GM11168 (cell line): ENCODE measurements around the gene MLH3.
"Not testable (repeated sequence)": the region's sequence is repeated elsewhere in the genome, so short reads cannot be mapped to it uniquely, and the experiment has no call there.

Experiments
- in situ Hi-C: fragments of 300-500 bp; cut with MboI; formaldehyde crosslinking; loops from one replicate; pipeline ENCODE4 v1.12.0; 2022; ENCODE audit warnings: low sequenced_read_pairs; ENCODE audit not compliant: unreplicated experiment

Gene MLH3

GRCh38 chr14:75040507-75040906 lies 10.8 kb downstream of the MLH3 start:
- in situ Hi-C loops: no loop called here

DNA sequence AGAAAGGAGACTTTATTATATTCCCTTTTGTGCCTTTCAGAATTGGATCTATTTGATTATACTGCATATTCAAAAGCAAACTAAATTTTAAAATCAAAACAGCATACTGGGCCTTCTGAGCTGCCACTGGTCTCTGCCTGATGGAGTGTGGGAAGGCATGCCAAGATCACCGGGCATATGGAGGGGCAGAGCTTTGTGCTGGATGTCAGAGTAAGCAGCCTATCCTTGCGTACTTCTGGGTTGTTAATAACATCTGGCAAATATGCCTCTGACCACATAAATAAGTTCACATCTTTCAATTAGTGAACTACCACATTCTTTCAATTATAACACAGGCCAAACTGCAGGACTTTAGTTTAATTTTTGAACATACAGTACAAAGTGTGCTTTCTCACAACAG lies 18.3 kb downstream of the MLH3 start:
- in situ Hi-C loops: no loop called here

GRCh38 chr14:75030147-75030546 lies 21.1 kb downstream of the MLH3 start:
- in situ Hi-C loops: no loop called here

DNA sequence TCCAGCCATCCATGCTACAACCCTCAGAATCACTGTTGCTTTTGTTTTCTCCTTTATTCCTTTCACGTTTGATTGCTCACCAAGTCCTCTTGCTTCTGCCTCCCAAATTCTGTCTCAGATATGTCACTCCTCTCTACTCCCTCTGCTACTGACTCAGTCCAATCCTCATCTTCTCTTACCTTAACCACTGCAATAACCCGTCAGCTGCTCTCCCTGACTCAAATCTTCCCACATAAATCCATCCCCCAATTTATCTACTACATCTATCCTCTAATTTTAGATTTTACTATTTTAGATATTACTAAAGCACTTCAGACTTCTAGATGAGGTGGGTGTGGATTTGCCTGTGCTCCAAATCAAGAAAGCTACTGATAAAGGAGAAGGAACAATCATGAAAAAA lies 25.4 kb downstream of the MLH3 start:
- in situ Hi-C loops: no loop called here

- in situ Hi-C loops: no loop called here
Measured at GRCh38 chr14:75025082-75025481, 26.2 kb downstream of the MLH3 start.

GRCh38 chr14:75023108-75023507 lies 28.2 kb downstream of the MLH3 start:
- in situ Hi-C loops: no loop called here

DNA sequence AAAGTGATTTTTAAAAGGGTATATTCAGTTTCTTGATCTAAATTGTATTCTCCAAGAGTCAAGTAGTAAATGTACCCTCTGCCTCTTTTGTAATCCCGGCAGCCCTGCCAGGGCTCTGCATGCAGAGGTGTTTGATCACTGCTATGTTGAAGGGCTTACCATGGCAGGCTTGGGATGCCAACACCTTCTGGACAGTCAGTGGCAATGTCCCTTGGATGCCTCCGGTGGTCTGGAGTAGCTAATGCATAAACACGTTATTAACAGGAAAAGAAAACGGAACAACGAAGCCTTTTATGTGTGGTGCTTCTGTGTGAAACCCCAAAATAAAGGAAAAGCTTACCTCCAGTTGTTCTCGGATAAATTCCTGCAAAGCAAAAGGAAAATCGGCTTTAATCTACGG lies 28.6 kb downstream of the MLH3 start:
- in situ Hi-C loops: no loop called here

- in situ Hi-C loops: no loop called here
Measured at GRCh38 chr14:75018694-75019093, 32.6 kb downstream of the MLH3 start.

GRCh38 chr14:75016815-75017214 lies 34.5 kb downstream of the MLH3 start:
- in situ Hi-C loops: no loop called here

GRCh38 chr14:75015496-75015895 lies 35.8 kb downstream of the MLH3 start:
- in situ Hi-C loops: no loop called here

- in situ Hi-C loops: no loop called here
Measured at GRCh38 chr14:75013290-75013689, 38.0 kb downstream of the MLH3 start.

- in situ Hi-C loops: no loop called here
Measured at GRCh38 chr14:75011356-75011994, 39.8 kb downstream of the MLH3 start.

GRCh38 chr14:75010472-75011093 lies 40.7 kb downstream of the MLH3 start:
- in situ Hi-C loops: no loop called here

DNA sequence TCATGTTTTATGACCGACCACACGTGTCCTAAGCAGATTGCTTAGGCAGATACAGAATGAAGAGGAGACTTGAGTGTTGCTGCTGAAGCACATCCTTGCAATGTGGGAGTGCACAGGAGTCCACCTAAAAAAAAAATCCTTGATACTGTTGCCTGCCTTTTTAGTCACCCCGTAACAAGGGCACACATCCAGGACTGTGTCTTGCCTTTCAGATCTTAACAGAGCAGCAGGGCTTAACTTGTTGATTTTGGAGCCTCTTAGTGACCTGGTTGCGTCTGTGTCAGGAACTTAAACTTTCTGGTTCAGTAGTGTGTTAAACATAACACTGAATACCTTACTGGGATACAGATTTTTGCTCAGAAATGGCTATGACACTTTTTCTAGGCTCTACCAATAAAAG lies 42.1 kb downstream of the MLH3 start:
- in situ Hi-C loops: no loop called here

DNA sequence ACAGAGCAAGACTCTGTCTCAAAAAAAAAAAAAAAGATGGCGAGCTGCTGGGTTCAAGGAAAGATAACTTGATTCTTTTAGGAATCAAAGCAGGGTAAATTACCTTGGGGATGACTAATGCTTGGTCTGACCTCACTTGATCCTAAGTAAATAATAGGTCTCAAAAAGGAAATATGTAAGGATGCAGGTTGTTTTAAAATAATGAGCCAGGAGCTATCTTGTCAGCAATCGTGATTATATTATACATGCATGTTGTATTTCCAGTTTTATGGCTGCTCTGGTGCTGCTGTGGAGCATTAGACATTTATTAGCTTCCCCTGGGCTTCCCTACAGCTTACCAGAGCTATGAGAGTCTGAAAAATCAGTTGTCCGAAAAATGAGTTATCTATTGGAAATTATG lies 45.9 kb downstream of the MLH3 start:
- in situ Hi-C loops: no loop called here

DNA sequence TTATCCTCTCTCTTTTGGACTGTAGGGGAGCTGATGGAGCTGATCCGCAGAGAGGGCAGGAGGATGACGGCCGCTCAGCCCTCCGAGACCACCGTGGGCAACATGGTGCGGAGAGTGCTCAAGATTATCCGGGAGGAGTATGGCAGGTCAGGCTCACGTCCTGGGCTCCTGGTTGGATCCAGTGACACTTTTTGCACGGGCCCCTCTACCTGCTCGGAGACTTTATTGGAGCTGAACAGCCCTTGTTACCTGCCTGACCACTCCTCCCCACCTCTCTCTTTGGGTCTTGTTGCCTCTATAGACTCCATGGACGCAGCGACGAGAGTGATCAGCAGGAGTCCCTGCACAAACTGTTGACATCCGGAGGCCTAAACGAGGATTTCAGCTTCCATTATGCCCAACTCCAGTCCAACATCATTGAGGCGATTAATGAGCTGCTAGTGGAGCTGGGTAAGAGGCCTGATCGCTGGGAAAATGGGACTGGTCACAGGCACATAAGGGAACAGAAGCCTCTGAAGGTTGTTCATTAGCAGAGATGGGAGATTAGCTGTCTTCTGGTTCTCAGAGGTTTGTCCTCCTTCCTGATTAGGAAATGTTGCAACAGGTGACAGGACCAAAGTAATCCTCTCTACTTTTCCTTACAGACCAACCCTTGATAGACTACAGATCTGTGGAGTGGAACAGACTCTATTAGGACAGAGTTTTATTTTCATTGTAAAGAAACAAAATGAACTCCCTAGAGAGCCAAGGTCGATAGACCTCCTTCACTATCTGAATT lies 47.8 kb downstream of the MLH3 start:
- in situ Hi-C loops: no loop called here

DNA sequence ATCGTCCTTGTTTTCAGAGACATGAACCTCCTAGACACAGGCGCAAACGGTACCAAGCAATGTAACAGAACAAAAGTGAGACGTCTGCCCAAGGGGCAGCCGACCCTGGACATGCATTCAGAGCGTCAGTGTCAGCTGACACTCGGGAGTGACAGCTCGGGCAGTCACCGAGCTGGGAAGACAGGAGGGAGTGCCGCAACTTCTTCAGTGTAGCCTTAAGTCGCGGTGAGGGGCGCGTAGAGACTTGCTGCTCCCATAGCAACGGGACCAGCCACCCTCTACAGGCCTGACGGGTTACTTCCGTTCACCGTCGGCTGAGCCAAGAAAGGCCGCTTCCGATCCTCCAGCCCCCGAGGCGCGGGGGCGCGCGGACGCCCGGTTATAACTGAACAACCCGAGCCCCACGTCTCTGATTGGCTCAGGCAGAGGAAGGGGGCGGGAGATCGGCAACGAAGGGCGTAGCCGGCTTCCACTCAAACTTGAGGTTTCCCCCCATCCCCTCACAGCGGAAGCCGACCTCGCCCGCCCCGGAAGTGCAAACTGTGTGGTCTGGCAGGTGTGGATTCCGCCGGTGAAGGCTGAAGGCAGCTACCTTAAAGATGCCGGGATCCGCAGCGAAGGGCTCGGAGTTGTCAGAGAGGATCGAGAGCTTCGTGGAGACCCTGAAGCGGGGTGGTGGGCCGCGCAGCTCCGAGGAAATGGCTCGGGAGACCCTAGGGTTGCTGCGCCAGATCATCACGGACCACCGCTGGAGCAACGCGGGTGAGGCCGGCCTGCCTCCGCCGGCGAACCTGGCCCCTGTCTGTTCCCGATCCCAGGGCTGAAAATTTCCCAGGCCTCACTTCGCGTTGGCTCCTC lies 48.6 kb downstream of the MLH3 start, which contains the start of gene EIF2B2:
Gene EIF2B2 (plus strand): TSS at position 530 of the 858 bp plus-strand sequence. CDS start 70 bp downstream, at position 600.
- in situ Hi-C loops: no loop called here

- in situ Hi-C loops: no loop called here
Measured at GRCh38 chr14:75001899-75002298, 49.4 kb downstream of the MLH3 start.

DNA sequence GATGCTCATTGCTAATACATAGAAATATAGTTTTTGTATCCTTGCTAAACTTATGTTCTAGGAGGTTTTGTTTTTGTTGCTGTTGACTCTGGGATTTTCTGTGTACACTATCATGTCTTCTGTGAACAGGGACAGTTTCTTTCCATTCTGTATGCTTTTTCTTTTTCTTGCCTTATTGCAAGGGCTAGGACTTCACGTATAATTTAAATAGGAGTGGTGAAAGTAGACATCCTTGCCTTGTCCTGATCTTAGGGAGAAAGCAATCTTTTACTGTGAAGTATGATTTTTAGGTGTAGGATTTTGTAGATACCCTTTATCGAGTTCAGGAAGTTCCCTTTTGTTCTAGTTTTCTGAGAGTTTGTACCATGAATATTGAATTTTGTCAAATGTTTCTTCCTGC lies 50.0 kb downstream of the MLH3 start:
- in situ Hi-C loops: no loop called here

DNA sequence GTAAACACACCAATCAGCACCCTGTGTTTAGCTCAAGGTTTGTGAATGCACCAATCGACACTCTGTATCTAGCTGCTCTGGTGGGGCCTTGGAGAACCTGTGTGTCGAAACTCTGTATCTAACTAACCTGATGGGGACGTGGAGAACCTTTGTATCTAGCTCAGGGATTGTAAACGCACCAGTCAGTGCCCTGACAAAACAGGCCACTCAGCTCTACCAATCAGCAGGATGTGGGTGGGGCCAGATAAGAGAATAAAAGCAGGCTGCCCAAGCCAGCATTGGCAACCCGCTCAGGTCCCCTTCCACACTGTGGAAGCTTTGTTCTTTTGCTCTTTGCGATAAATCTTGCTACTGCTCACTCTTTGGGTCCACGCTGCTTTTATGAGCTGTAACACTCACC lies 55.5 kb downstream of the MLH3 start:
- in situ Hi-C loops: not testable (repeated sequence)
